Measurements from ENCODE around the gene HDAC5.

The HDAC5 gene

GRCh38 chr17:44074911-44075285, 48.5 kb downstream of the HDAC5 start:
- peaks cover 35 to 37% of the 10 kb centered on the region in 2 experiments for H3K4me1 ChIP-seq (ENCODE audit: control insufficient read depth in 1 of 2, insufficient read depth in 1 of 2, low read depth in 1 of 2, low read length in 1 of 2)
- TF ChIP-seq CTCF (IDR thresholded peaks at IDR 0.05), result no peak
- H3K27me3 ChIP-seq, result no peaks in the 10 kb centered on the region
- no peaks in the 10 kb centered on the region for H3K9me3 ChIP-seq
- no peak overlapping the region for H3K4me3 ChIP-seq (ENCODE audit: low read depth in 1 of 2, low read length in 1 of 2)
- peaks cover 42% of the 10 kb centered on the region for H3K36me3 ChIP-seq
- H3K27ac ChIP-seq, result no peak overlapping the region

GRCh38 chr17:44074231-44074910, 49.1 kb downstream of the HDAC5 start:
- peaks cover 38% of the 10 kb centered on the region for H3K36me3 ChIP-seq
- H3K9me3 ChIP-seq, result no peaks in the 10 kb centered on the region
- H3K4me1 ChIP-seq (ENCODE audit: control insufficient read depth in 1 of 2, insufficient read depth in 1 of 2, low read depth in 1 of 2, low read length in 1 of 2), result peaks cover 36 to 37% of the 10 kb centered on the region in 2 experiments
- H3K4me3 ChIP-seq (ENCODE audit: low read depth in 1 of 2, low read length in 1 of 2), result no peak overlapping the region
- no peaks in the 10 kb centered on the region for H3K27me3 ChIP-seq
- TF ChIP-seq CTCF (IDR thresholded peaks at IDR 0.05), result no peak
- no peak overlapping the region for H3K27ac ChIP-seq

GRCh38 chr17:44071772-44072171, 51.7 kb downstream of the HDAC5 start:
- peak overlapping the region in 1 of 2 experiments; percentile 67 for H3K4me3 ChIP-seq (ENCODE audit: low read depth in 1 of 2, low read length in 1 of 2)

GRCh38 chr17:44071198-44071520, 52.3 kb downstream of the HDAC5 start:
- H3K4me1 ChIP-seq (ENCODE audit: control insufficient read depth in 1 of 2, insufficient read depth in 1 of 2, low read depth in 1 of 2, low read length in 1 of 2), result peaks cover 36 to 37% of the 10 kb centered on the region in 2 experiments
- H3K27ac ChIP-seq, result peak overlapping the region; percentile 75
- H3K4me3 ChIP-seq (ENCODE audit: low read depth in 1 of 2, low read length in 1 of 2), result peak overlapping the region; percentile 67 to 80

More at GRCh38 chr17:44071772-44072171, 51.7 kb downstream of the HDAC5 start:
- peaks cover 18% of the 10 kb centered on the region for H3K36me3 ChIP-seq
- H3K27ac ChIP-seq, result peak overlapping the region; percentile 75
- peaks cover 34 to 35% of the 10 kb centered on the region in 2 experiments for H3K4me1 ChIP-seq (ENCODE audit: control insufficient read depth in 1 of 2, insufficient read depth in 1 of 2, low read depth in 1 of 2, low read length in 1 of 2)
- no peaks in the 10 kb centered on the region for H3K27me3 ChIP-seq
- H3K9me3 ChIP-seq, result no peaks in the 10 kb centered on the region
- no peak for TF ChIP-seq CTCF (IDR thresholded peaks at IDR 0.05)

GRCh38 chr17:44070455-44071197, 52.8 kb downstream of the HDAC5 start, which contains the start of gene G6PC3:
G6PC3 (plus strand) TSS chr17:44070735; CDS start chr17:44070966, 231 bp downstream.
- H3K27ac ChIP-seq, result peak within 1 kb of the TSS; percentile 75
- H3K27me3 ChIP-seq, result no peaks in the 10 kb centered on the region
- H3K36me3 ChIP-seq, result peaks cover 9% of the 10 kb centered on the region
- peak; percentile 10 for TF ChIP-seq CTCF (IDR thresholded peaks at IDR 0.05)
- no peaks in the 10 kb centered on the region for H3K9me3 ChIP-seq
- peaks cover 41% of the 10 kb centered on the region in 2 experiments for H3K4me1 ChIP-seq (ENCODE audit: control insufficient read depth in 1 of 2, insufficient read depth in 1 of 2, low read depth in 1 of 2, low read length in 1 of 2)
- peak within 1 kb of the TSS; percentile 67 to 80 for H3K4me3 ChIP-seq (ENCODE audit: low read depth in 1 of 2, low read length in 1 of 2)

More at GRCh38 chr17:44071198-44071520, 52.3 kb downstream of the HDAC5 start:
- no peak for TF ChIP-seq CTCF (IDR thresholded peaks at IDR 0.05)
- peaks cover 14% of the 10 kb centered on the region for H3K36me3 ChIP-seq
- no peaks in the 10 kb centered on the region for H3K27me3 ChIP-seq
- H3K9me3 ChIP-seq, result no peaks in the 10 kb centered on the region
